22Rv1 (cell line): ENCODE measurements around the gene CLMN.
A peak's percentile ranks its signal among the peaks of the same experiment; 100 is the strongest.

Experiments
- H3K27ac ChIP-seq: fragments of 450-650 bp; 2 replicates; pipeline ENCODE4 v1.5.1; 2017
- ZFX ChIP-seq: fragments of 450-650 bp; IDR thresholded peaks from 2 replicates; pipeline ENCODE4 v1.6.1; 2017; ENCODE audit warnings: antibody characterized with exemption, borderline replicate concordance
- TF ChIP-seq, protein P1 (sequence below): fragments of 450-650 bp; IDR thresholded peaks from 2 replicates; pipeline ENCODE4 v1.5.1; 2017; ENCODE audit warnings: mild to moderate bottlenecking

CLMN gene

DNA sequence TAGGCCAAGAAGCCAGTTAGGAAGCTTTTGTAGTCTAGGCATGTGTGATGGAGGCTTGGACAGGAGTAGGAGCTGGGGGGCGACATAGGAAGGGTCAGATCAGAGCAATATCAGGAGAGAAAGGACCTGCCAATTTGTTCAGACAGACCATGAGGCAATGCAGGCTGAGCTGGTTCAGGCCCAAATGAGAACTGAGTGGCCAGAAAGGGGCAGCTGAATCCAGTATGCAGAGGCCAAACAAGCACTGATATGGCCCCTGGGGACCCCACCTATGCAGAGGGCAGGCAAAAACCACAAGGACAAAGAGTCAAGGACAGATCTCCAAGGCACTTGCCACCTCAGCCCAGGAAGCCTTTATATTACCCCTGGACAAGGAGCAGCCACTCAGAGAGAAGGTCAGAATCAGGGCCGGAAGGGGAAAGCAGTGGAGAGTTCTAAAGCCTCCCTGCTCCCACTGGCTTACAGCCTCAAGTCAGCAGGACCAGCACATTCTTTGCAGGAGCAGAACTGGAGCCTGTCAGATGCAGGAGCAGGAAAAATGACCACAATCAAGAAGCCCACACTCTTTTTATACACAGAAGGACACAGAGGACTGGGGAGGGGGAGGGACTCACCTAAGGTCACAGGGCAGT, 37.2 kb downstream of the CLMN start:
- H3K27ac ChIP-seq = no peak overlapping the region
- TF ChIP-seq ZFX = no peak
- TF ChIP-seq, protein P1, sequence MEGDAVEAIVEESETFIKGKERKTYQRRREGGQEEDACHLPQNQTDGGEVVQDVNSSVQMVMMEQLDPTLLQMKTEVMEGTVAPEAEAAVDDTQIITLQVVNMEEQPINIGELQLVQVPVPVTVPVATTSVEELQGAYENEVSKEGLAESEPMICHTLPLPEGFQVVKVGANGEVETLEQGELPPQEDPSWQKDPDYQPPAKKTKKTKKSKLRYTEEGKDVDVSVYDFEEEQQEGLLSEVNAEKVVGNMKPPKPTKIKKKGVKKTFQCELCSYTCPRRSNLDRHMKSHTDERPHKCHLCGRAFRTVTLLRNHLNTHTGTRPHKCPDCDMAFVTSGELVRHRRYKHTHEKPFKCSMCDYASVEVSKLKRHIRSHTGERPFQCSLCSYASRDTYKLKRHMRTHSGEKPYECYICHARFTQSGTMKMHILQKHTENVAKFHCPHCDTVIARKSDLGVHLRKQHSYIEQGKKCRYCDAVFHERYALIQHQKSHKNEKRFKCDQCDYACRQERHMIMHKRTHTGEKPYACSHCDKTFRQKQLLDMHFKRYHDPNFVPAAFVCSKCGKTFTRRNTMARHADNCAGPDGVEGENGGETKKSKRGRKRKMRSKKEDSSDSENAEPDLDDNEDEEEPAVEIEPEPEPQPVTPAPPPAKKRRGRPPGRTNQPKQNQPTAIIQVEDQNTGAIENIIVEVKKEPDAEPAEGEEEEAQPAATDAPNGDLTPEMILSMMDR = no peak

DNA sequence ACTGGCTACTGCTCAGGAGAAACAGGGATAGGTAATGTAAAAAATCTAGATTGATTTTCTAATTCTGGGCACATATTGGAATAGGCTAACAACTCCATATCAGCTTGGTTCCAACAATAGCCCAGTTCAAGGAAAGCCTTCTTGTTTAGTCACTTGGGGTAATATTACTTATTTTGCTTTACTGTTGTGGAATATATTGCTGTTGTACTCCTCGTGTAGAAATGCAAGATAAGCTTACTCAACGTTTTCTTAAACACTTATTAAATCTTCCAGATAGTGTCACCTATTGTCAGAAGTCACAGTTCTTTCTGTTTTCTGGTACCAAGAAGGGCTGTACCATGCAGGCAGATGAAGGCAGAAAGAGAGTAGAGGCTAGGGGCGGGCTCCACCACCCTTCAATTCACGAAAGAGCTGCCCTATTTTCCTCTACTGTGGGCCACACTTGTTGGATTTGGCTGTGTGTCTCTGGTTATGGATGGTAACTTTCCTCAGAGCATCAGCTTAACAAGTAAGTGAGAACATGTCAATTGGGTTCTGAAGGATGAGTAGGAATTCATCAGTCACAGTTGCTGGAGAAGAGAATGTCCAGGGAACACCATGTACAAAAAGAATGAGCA, 38.0 kb downstream of the CLMN start:
- H3K27ac ChIP-seq = no peak overlapping the region
- TF ChIP-seq, protein P1 = no peak
- no peak for TF ChIP-seq ZFX

DNA sequence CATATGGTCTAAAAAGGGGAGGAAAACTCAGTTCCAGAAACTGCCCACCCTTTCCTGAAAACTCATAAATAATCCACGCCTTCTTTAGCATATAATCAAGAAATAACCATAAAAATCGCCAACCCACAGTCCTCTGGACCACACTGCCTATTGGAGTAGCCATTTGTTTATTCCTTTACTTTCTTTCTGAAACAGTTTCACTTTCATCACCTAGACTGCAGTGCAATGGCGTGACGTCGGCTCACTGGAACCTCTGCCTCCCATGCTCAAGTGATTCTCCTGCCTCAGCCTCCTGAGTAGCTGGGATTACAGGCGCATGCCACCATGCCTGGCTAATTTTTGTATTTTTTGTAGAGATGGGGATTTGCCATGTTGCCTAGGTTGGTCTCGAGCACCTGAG, 44.2 kb downstream of the CLMN start:
- H3K27ac ChIP-seq = no peak overlapping the region
- TF ChIP-seq, protein P1 = no peak
- TF ChIP-seq ZFX = no peak

DNA sequence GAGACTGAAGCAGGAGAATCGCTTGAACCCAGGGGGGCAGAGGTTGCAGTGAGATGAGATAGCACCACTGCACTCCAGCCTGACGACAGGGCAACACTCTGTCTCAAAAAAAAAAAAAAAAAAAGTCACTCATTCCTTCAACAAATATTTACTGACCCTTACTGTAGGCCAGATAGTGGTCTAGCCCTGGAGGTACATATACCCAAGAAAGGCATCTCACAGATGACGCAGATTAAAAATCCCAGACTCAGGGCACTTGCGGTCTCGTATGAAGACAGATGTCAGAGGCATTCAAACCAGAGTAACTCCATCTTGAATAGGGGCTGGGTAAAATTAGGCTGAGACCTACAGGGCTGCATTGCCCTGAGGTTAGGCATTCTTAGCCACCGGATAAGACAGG, 44.8 kb downstream of the CLMN start:
- H3K27ac ChIP-seq = no peak overlapping the region
- TF ChIP-seq, protein P1 = no peak
- no peak for TF ChIP-seq ZFX

DNA sequence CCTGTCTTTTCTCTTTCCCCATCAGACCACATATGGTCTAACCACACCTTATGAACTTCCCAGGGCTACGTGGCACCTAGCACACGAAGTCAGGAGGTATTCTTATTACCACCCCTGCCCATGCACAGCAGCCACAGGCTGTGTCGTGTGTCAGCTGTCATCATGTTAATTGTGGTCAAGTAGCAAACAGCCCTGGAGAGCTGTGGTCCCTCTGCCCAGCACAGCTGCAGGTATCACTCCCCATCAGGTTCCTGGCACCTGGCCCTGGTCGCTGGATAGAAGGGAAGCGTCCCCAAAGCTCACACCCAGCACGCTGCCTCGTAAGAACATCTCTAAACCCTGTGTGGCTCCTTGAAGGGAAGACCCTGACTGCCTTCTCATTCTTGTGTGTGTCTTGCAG, 45.4 kb downstream of the CLMN start:
- H3K27ac ChIP-seq = peak overlapping the region; percentile 4; the same call in 1 of the 2 replicates
- TF ChIP-seq, protein P1 = no peak
- TF ChIP-seq ZFX = no peak

DNA sequence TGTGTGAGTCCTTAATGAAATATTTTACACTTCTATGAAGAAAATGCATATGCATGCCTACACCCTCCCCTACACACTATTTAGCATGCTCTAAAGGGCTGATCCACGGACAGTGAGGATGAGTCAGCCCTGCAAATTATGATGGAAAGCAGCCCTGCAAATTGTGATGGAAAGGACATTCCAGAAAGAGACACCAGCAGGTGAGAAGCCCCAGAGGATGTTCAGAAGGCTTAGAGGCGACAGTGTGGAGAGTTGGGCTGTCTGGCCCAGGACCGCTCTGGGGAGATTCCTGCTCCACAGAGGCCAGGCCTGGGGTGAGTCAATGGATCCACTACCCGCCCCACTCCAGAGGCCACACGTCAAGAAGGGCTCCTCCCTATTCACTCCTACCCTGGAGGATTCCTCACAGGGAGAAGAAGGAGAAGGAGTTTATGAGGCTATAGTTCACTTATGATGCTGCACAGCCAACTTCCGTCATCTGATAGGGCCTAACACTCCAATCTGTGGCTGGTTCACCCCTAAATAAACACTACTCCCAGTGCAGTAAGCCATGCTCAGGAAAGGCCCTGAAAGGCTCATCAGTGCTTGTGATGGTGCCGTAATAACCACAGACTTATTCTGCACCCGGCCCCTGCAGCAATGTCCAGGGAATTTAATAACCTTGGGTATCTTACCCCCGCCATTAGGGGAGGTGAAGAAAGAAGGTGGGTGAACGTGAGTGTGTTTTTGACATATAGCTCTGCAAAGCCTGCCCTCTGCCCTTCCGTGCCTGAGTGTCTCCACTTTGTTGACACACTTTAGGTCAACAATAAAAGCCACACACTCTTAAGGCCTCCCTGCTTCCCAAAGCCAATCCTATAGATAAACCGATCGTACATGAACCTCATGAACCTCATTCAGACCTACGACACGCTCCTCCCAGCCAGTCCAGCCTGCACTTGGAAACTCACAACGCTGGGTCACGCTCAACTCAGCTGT, 46.4 kb downstream of the CLMN start:
- TF ChIP-seq, protein P1 = no peak
- no peak for TF ChIP-seq ZFX
- peak overlapping the region; percentile 4; the same call in 1 of the 2 replicates for H3K27ac ChIP-seq

DNA sequence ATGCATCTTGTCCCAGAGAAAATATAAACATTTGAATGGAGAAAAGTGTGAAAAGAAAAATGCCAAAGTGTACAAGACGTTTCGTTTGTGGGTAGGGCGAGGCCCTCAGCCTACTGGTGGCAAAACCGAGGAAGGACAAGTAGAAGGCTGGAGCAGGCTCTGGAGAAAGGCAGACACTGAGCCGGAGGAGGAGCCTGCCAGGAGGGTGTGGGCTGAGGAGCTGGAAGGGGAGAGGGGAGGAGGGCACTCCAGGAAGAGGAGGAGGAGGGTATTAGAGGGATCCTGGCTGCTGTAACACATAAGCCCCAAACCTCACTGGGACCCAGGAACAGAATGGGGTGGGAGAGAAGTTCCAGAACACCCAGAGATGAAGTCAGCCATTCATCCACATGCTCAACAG, 47.7 kb downstream of the CLMN start:
- TF ChIP-seq, protein P1 = no peak
- TF ChIP-seq ZFX = no peak
- no peak overlapping the region for H3K27ac ChIP-seq
